Adrenal gland (tissue), 12 donors: ENCODE measurements around the gene FNDC1. TPM values are rescaled to one million over a fixed set of nuclear protein-coding genes. Genes with fewer than 3 reads are reported as not detected.

Experiments used
- DNase-seq, 7 donors: peaks; one replicate each; pipeline ENCODE4 v3.0.0-alpha.2; 2019 to 2020
- H3K27ac ChIP-seq, 5 donors: fragments of 200-600 bp; sonication (generic) in 4 of 5; 1 replicate in 3 of 5; 2 replicates in 2 of 5; pipeline versions ENCODE4 v1.5.1 to v1.8.0; 2016 to 2020; ENCODE audit warnings: mild to moderate bottlenecking in 1 of 5
- H3K27me3 ChIP-seq: fragments of 200-600 bp; 2 replicates; pipeline ENCODE4 v1.8.0; 2021
- H3K36me3 ChIP-seq, 2 donors: fragments of 200-600 bp; replicated peaks in 1 of 2; 1 replicate in 1 of 2; 2 replicates in 1 of 2; pipeline versions ENCODE4 v1.5.1 to v1.8.0; 2018 to 2022
- H3K4me1 ChIP-seq, 2 donors: fragments of 200-600 bp; replicated peaks in 1 of 2; 1 replicate in 1 of 2; 2 replicates in 1 of 2; pipeline versions ENCODE4 v1.5.1 to v1.8.0; 2018 to 2021
- H3K4me3 ChIP-seq, 4 donors: fragments of 200-600 bp; sonication (generic) in 3 of 4; one replicate each; pipeline ENCODE4 v1.5.1; 2016 to 2018
- H3K9me3 ChIP-seq, 3 donors: fragments of 200-600 bp; sonication (generic) in 1 of 3; replicated peaks in 1 of 3; 1 replicate in 2 of 3; 2 replicates in 1 of 3; pipeline versions ENCODE4 v1.5.1 to v1.8.0; 2016 to 2021
- POLR2A ChIP-seq, 2 donors: fragments of 450-650 bp; IDR thresholded peaks; one replicate each; pipeline ENCODE4 v1.6.1; 2017; ENCODE audit warnings: antibody characterized with exemption in 2 of 2, mild to moderate bottlenecking in 2 of 2, moderate library complexity in 1 of 2
- WGBS, 4 donors: extraction: QIAGEN DNeasy Blood & Tissue Kit in 2 of 4; methylation state at CpG; one replicate each; pipeline versions ENCODE4 v1.1.5 to v1.1.7; 2013 to 2017; 5-methylcytosine and 5-hydroxymethylcytosine counted together
- intact Hi-C, 2 donors: fragments of 100-400 bp; cut with DNase I; formaldehyde crosslinking; loops; one replicate each; pipeline versions ENCODE4 v1.14.1 to v1.15.0; 2022 to 2023
- polyA plus RNA-seq, 3 donors: library from polyadenylated mRNA; stranded (reverse); fragments of 200-250 nt in 2 of 3; fragments of 350-450 nt in 1 of 3; fragmentation: Illumina TruSeq in 1 of 3; extraction: RNeasy Lipid Tissue Mini Kit (QIAGEN cat#74804) in 1 of 3; gene quantifications; one replicate each; pipeline ENCODE4 v1.2.3, GENCODE V29; 2013 to 2014
- total RNA-seq, 9 donors: library from RNA; depleted of rRNA in 4 of 9; stranded (reverse); fragments of >200 nt in 4 of 9; fragments of 120-200 nt in 1 of 9; fragmentation: NEBNext Ultra II Directional in 1 of 9; extraction: Animal tissue kit (Norgen Biotek cat#: 25700) in 1 of 9; gene quantifications; one replicate each; pipeline versions ENCODE4 v1.1.0 to v1.2.4, GENCODE V29; 2013 to 2023
- TF ChIP-seq, protein P1 (sequence below), 6 experiments: fragments of 450-650 bp in 4 of 6; fragments of 200-600 bp in 2 of 6; sonication (generic) in 1 of 6; IDR thresholded peaks; 1 replicate in 5 of 6; 2 replicates in 1 of 6; pipeline versions ENCODE4 v1.5.1 to v1.8.0; 2016 to 2021; ENCODE audit warnings: antibody characterized with exemption in 6 of 6, mild to moderate bottlenecking in 2 of 6, moderate library complexity in 1 of 6
- donor health status: healthy with polysubstance abuse.
- donor health status: Bipolar disorder and iron deficiency.
- donor health status: DM: yes; HTN: yes; CAD: no.
- donor health status: DM: no; HTN: no; CAD: no.
- donor health status: DM: no; HTN: no; CAD: no.
- donor health status: DM: yes; HTN: yes; CAD: no.

The FNDC1 gene
- total and polyA plus RNA-seq, 12 donors = 0.10 to 2.6 (median 0.83) TPM

GRCh38 chr6:159267165-159267564 lies 98.0 kb downstream of the FNDC1 start:
- H3K36me3 ChIP-seq = no peaks in the 10 kb centered on the region
- no peak for TF ChIP-seq POLR2A (IDR thresholded peaks at IDR 0.05)
- H3K4me3 ChIP-seq = no peak overlapping the region
- no peak overlapping the region for H3K27ac ChIP-seq
- no peaks in the 10 kb centered on the region for H3K4me1 ChIP-seq
- H3K9me3 ChIP-seq = no peaks in the 10 kb centered on the region
- no peak for DNase-seq
- intact Hi-C loops = no loop called here
- H3K27me3 ChIP-seq = no peaks in the 10 kb centered on the region
- WGBS, 4 donors = 60 to 68% (median 65%) methylated on average over 4 of the region's 4 CpGs

- Histone ChIP-seq H3K4me3 (no peak overlapping the region), H3K27ac (no peak overlapping the region), H3K4me1 (no peaks in the 10 kb centered on the region), H3K36me3 (no peaks in the 10 kb centered on the region), H3K9me3 (no peaks in the 10 kb centered on the region), H3K27me3 (no peaks in the 10 kb centered on the region)
- TF ChIP-seq POLR2A (IDR thresholded peaks at IDR 0.05) = no peak
- TF ChIP-seq, protein P1, sequence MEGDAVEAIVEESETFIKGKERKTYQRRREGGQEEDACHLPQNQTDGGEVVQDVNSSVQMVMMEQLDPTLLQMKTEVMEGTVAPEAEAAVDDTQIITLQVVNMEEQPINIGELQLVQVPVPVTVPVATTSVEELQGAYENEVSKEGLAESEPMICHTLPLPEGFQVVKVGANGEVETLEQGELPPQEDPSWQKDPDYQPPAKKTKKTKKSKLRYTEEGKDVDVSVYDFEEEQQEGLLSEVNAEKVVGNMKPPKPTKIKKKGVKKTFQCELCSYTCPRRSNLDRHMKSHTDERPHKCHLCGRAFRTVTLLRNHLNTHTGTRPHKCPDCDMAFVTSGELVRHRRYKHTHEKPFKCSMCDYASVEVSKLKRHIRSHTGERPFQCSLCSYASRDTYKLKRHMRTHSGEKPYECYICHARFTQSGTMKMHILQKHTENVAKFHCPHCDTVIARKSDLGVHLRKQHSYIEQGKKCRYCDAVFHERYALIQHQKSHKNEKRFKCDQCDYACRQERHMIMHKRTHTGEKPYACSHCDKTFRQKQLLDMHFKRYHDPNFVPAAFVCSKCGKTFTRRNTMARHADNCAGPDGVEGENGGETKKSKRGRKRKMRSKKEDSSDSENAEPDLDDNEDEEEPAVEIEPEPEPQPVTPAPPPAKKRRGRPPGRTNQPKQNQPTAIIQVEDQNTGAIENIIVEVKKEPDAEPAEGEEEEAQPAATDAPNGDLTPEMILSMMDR (IDR thresholded peaks at IDR 0.05) = no peak
- intact Hi-C loops = no loop called here
- DNase-seq = no peak
- 84 to 96% (median 87%) methylated on average over 1 of the region's 1 CpG for WGBS, 4 donors
Measured at GRCh38 chr6:159268511-159268910, 99.3 kb downstream of the FNDC1 start.

DNA sequence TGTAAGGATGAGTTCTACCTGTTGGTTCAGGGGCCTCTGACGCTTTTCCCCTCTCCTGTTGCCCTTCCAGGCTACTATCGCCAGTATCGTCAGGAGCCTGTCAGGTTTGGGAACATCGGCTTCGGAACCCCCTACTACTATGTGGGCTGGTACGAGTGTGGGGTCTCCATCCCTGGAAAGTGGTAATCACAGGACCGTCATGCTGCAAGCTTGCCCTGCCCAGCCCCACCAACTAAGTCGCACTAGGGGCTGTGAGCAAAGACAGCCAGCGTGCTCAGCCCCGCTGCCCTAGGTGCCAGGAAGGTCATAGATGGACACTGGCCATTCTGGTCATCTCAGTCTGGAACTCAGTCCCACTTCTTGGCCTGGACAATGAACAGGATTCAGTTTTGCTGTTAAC lies 102.1 kb downstream of the FNDC1 start:
- Histone ChIP-seq H3K4me3 (no peak overlapping the region), H3K9me3 (no peaks in the 10 kb centered on the region), H3K27ac (no peak overlapping the region), H3K36me3 (no peaks in the 10 kb centered on the region), H3K27me3 (peaks cover 4% of the 10 kb centered on the region), H3K4me1 (no peaks in the 10 kb centered on the region)
- TF ChIP-seq POLR2A (IDR thresholded peaks at IDR 0.05) = no peak
- TF ChIP-seq, protein P1 (IDR thresholded peaks at IDR 0.05) = no peak
- 75 to 83% (median 82%) methylated on average over 7 to 10 of the region's 10 CpGs for WGBS, 4 donors
- intact Hi-C loops = no loop called here
- DNase-seq = no peak

- H3K27ac ChIP-seq = no peak overlapping the region
- no peak for DNase-seq
- H3K4me3 ChIP-seq = no peak overlapping the region
- TF ChIP-seq, protein P1 (IDR thresholded peaks at IDR 0.05) = no peak
- no peak for TF ChIP-seq POLR2A (IDR thresholded peaks at IDR 0.05)
- H3K27me3 ChIP-seq = peaks cover 4% of the 10 kb centered on the region
- no peaks in the 10 kb centered on the region for H3K9me3 ChIP-seq
- H3K4me1 ChIP-seq = peaks cover 0 to 4% of the 10 kb centered on the region in 2 donors
- intact Hi-C loops = no loop called here
- no peaks in the 10 kb centered on the region for H3K36me3 ChIP-seq
Measured at GRCh38 chr6:159278626-159279025, 109.4 kb downstream of the FNDC1 start.

GRCh38 chr6:159279790-159280277 lies 110.6 kb downstream of the FNDC1 start:
- Histone ChIP-seq H3K4me3 (no peak overlapping the region), H3K9me3 (no peaks in the 10 kb centered on the region), H3K27me3 (peaks cover 4% of the 10 kb centered on the region), H3K36me3 (no peaks in the 10 kb centered on the region), H3K4me1 (peaks cover 0 to 4% of the 10 kb centered on the region in 2 donors), H3K27ac (no peak overlapping the region)
- DNase-seq = peak in 6 of 7 donors; percentile 20 to 50 (median 31)
- intact Hi-C loops = no loop called here
- WGBS, 4 donors = 39 to 60% (median 50%) methylated on average over 10 of the region's 10 CpGs
- TF ChIP-seq, protein P1 (IDR thresholded peaks at IDR 0.05) = no peak
- TF ChIP-seq POLR2A (IDR thresholded peaks at IDR 0.05) = no peak
